Fibroblast of villous mesenchyme (primary cell): ENCODE data around the gene BCL10. TPM values are rescaled to one million over a fixed set of nuclear protein-coding genes. Genes with fewer than 3 reads are reported as not detected.

Source experiments
- DNase-seq: peaks from one replicate; pipeline ENCODE4 v3.0.0-alpha.2; 2010; ENCODE audit warnings: low read depth
- H3K4me3 ChIP-seq: 2 replicates; pipeline ENCODE4 v1.5.1; 2011; ENCODE audit warnings: low read depth, mild to moderate bottlenecking, low read length
- CTCF ChIP-seq: IDR thresholded peaks from 2 replicates; pipeline ENCODE4 v1.5.1; 2012; ENCODE audit warnings: low read depth, mild to moderate bottlenecking, low read length; ENCODE audit not compliant: insufficient read depth
- total RNA-seq: library from RNA; depleted of rRNA; stranded (reverse); fragments of >200 nt; gene quantifications from 2 replicates; pipeline ENCODE4 v1.2.3, GENCODE V29; 2012

BCL10 gene
- total RNA-seq, 1 donor: 36.7 TPM

- TF ChIP-seq CTCF: no peak
- no peak overlapping the region for H3K4me3 ChIP-seq
- no peak for DNase-seq
Observed at GRCh38 chr1:85319931-85320330, 43.5 kb upstream of the BCL10 start.

GRCh38 chr1:85319491-85319890 is 43.1 kb upstream of the BCL10 start:
- DNase-seq: no peak
- no peak for TF ChIP-seq CTCF
- H3K4me3 ChIP-seq: no peak overlapping the region

GRCh38 chr1:85318217-85318616 is 41.8 kb upstream of the BCL10 start:
- H3K4me3 ChIP-seq: no peak overlapping the region
- no peak for DNase-seq
- TF ChIP-seq CTCF: no peak

GRCh38 chr1:85317560-85317959 is 41.1 kb upstream of the BCL10 start:
- DNase-seq: no peak
- TF ChIP-seq CTCF: no peak
- H3K4me3 ChIP-seq: no peak overlapping the region

GRCh38 chr1:85316321-85316720 is 39.9 kb upstream of the BCL10 start:
- DNase-seq: no peak
- no peak for TF ChIP-seq CTCF
- H3K4me3 ChIP-seq: no peak overlapping the region

- DNase-seq: peak; percentile 68
- TF ChIP-seq CTCF: no peak
Observed at GRCh38 chr1:85315789-85316188, 39.4 kb upstream of the BCL10 start.

GRCh38 chr1:85314726-85315125 is 38.3 kb upstream of the BCL10 start:
- no peak for DNase-seq
- no peak for TF ChIP-seq CTCF
- H3K4me3 ChIP-seq: no peak overlapping the region

More at GRCh38 chr1:85315789-85316188, 39.4 kb upstream of the BCL10 start:
- H3K4me3 ChIP-seq: no peak overlapping the region
